PC-9 (cell line): ENCODE results near the gene INPP5A.

Source experiments
- CTCF ChIP-seq: fragments of 200-600 bp; sonication (generic); conservative IDR thresholded peaks from 2 replicates; pipeline ENCODE4 v1.6.1; 2017; ENCODE audit warnings: mixed run types, antibody characterized with exemption, mild to moderate bottlenecking, moderate library complexity
- EZH2 ChIP-seq: fragments of 200-600 bp; sonication (generic); IDR thresholded peaks from 2 replicates; pipeline ENCODE4 v1.8.0; 2017; ENCODE audit warnings: antibody characterized with exemption, low read depth

GRCh38 chr10:132814469-132814856 is 276.9 kb downstream of the INPP5A start:
- TF ChIP-seq CTCF: no peak
- no peak for TF ChIP-seq EZH2
